Upper lobe of left lung (tissue), 6 donors: Measurements from ENCODE around the gene SYP. TPM values are rescaled to one million over a fixed set of nuclear protein-coding genes. Genes with fewer than 3 reads are reported as not detected.
A peak's percentile ranks its signal among the peaks of the same experiment; 100 is the strongest.

Experiments used
- ATAC-seq, 2 donors: fragments of 200-7000 bp; cut with Tn5 transposase; one replicate each; pipeline ENCODE4 v1.9.1; 2022; ENCODE audit warnings: mild to moderate bottlenecking in 2 of 2, moderate library complexity in 2 of 2; ENCODE audit not compliant: low FRiP score in 2 of 2
- DNase-seq, 2 donors: peaks; one replicate each; pipeline ENCODE4 v3.0.0-alpha.2; 2019 to 2020
- H3K27ac ChIP-seq, 4 donors: fragments of 200-600 bp; sonication (generic); one replicate each; pipeline ENCODE4 v1.5.1; 2016 to 2019
- H3K27me3 ChIP-seq, 4 donors: fragments of 200-600 bp; sonication (generic); one replicate each; pipeline ENCODE4 v1.5.1; 2017 to 2019
- H3K36me3 ChIP-seq, 4 donors: fragments of 200-600 bp; sonication (generic); one replicate each; pipeline ENCODE4 v1.5.1; 2016 to 2019
- H3K4me1 ChIP-seq, 4 donors: fragments of 200-600 bp; sonication (generic); one replicate each; pipeline ENCODE4 v1.5.1; 2018 to 2019
- H3K4me3 ChIP-seq, 4 donors: fragments of 200-600 bp; sonication (generic); one replicate each; pipeline ENCODE4 v1.5.1; 2017 to 2019; ENCODE audit warnings: mild to moderate bottlenecking in 2 of 4, moderate library complexity in 1 of 4
- H3K9me3 ChIP-seq, 4 donors: fragments of 200-600 bp; sonication (generic); one replicate each; pipeline ENCODE4 v1.5.1; 2018 to 2019
- EP300 ChIP-seq, 4 donors: sonication (generic); formaldehyde crosslinking; IDR thresholded peaks; one replicate each; pipeline ENCODE4 v1.5.1; 2017; ENCODE audit warnings: antibody characterized with exemption in 4 of 4, control low read depth in 2 of 4
- POLR2A ChIP-seq, 4 donors: fragments of 450-650 bp; IDR thresholded peaks; one replicate each; pipeline ENCODE4 v1.5.1; 2016 to 2017; ENCODE audit warnings: antibody characterized with exemption in 4 of 4, mild to moderate bottlenecking in 2 of 4
- POLR2AphosphoS5 ChIP-seq, 2 donors: sonication (generic); formaldehyde crosslinking; IDR thresholded peaks; one replicate each; pipeline ENCODE4 v1.5.1; 2017; ENCODE audit warnings: antibody characterized with exemption in 2 of 2
- WGBS, 2 donors: methylation state at CpG; one replicate each; pipeline ENCODE4 v1.1.5; 2017 to 2018; 5-methylcytosine and 5-hydroxymethylcytosine counted together
- total RNA-seq, 6 donors: library from RNA; depleted of rRNA in 4 of 6; stranded (reverse); fragments of >200 nt in 4 of 6; gene quantifications; one replicate each; pipeline versions ENCODE4 v1.1.0 to v1.2.1, GENCODE V29; 2016 to 2021
- TF ChIP-seq, protein P1 (sequence below), 6 experiments: fragments of 450-650 bp in 4 of 6; fragments of 200-600 bp in 2 of 6; sonication (generic) in 2 of 6; IDR thresholded peaks; one replicate each; pipeline ENCODE4 v1.5.1; 2016 to 2019; ENCODE audit warnings: antibody characterized with exemption in 6 of 6
- donor health status: DM: no; HTN: no; CAD: no; lungs with moderate emphysema.
- donor health status: DM: no; HTN: yes; CAD: no; lungs with severe emphysema.

Gene SYP
- total RNA-seq, 6 donors from 2014 or later, result 2.1 to 8.0 (median 4.3) TPM

DNA sequence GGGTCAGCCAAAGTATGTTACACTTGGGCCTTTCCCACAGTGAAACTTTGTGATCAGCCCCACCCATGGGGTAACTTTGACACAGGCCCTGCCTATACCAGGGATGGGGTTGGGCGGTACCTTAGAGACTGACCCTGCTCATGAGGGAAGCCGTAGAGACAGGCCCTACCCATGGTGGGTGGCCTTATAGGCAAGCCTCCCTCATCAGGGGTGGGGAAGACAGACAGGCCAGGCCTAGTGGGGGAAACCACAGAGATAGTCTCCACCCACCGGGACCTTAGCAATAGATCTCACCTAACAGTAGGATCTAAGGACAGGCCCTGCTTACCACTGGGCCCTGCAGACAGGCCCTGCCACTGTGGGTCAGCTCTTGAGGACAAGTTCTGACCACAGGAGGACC is 21.5 kb downstream of the SYP start:
- peaks cover 0 to 72% (median 18%) of the 10 kb centered on the region in 4 donors for H3K36me3 ChIP-seq
- ATAC-seq (no peak), DNase-seq (no peak)

DNA sequence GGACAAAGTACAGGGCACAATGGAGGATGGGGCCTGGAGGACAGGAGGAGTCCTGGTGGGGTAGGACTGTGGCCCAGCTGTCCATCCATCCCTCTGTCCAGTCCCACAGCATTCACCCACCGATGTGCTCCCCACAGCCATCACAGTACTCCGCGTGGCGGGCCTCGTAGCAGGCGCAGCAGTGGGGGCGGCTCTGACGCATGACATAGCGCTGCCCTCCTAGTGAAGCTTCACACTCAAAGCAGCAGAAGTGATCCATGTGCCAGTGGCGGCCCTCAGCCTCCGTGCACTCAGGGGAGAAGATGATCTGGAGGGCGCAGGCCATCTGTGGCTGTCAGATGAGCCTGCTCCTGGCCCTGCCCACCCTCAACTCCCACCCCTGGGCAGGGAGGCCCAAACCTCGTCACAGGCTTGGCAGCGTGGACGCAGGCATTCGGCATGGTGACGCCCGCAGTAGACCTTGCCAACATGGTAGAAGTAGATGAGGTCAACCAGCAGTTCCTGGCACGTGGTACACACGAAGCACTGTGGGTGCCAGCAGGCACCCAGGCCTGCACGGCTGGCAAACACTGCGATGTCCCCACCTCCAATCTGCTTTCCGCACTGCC is 22.0 kb downstream of the SYP start:
- TF ChIP-seq, protein P1, sequence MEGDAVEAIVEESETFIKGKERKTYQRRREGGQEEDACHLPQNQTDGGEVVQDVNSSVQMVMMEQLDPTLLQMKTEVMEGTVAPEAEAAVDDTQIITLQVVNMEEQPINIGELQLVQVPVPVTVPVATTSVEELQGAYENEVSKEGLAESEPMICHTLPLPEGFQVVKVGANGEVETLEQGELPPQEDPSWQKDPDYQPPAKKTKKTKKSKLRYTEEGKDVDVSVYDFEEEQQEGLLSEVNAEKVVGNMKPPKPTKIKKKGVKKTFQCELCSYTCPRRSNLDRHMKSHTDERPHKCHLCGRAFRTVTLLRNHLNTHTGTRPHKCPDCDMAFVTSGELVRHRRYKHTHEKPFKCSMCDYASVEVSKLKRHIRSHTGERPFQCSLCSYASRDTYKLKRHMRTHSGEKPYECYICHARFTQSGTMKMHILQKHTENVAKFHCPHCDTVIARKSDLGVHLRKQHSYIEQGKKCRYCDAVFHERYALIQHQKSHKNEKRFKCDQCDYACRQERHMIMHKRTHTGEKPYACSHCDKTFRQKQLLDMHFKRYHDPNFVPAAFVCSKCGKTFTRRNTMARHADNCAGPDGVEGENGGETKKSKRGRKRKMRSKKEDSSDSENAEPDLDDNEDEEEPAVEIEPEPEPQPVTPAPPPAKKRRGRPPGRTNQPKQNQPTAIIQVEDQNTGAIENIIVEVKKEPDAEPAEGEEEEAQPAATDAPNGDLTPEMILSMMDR (IDR thresholded peaks at IDR 0.05), result no peak
- TF ChIP-seq POLR2A (IDR thresholded peaks at IDR 0.05) (no peak), POLR2AphosphoS5 (IDR thresholded peaks at IDR 0.05) (no peak), EP300 (IDR thresholded peaks at IDR 0.05) (no peak)
- WGBS, 2 donors, result 60 to 88% methylated on average over 2 to 18 of the region's 23 CpGs
- peak in 1 of 2 donors; percentile 9 for ATAC-seq
- H3K36me3 ChIP-seq, result peaks cover 0 to 69% (median 18%) of the 10 kb centered on the region in 4 donors
- H3K4me3 ChIP-seq, result no peak overlapping the region
- peaks cover 3 to 11% (median 5%) of the 10 kb centered on the region in 4 donors for H3K4me1 ChIP-seq
- H3K27ac ChIP-seq, result peak overlapping the region in 2 of 4 donors; percentile 30 to 68
- H3K9me3 ChIP-seq, result no peaks in the 10 kb centered on the region
- DNase-seq, result no peak
- no peaks in the 10 kb centered on the region for H3K27me3 ChIP-seq

More for the DNA sequence above, 21.5 kb downstream of the SYP start:
- no peaks in the 10 kb centered on the region for H3K9me3 ChIP-seq
- H3K4me3 ChIP-seq, result no peak overlapping the region
- TF ChIP-seq, protein P1 (IDR thresholded peaks at IDR 0.05), result no peak
- no peak for TF ChIP-seq EP300 (IDR thresholded peaks at IDR 0.05)
- no peak for TF ChIP-seq POLR2AphosphoS5 (IDR thresholded peaks at IDR 0.05)
- no peak for TF ChIP-seq POLR2A (IDR thresholded peaks at IDR 0.05)
- peaks cover 0 to 11% (median 5%) of the 10 kb centered on the region in 4 donors for H3K4me1 ChIP-seq
- 86% methylated on average over 3 of the region's 3 CpGs; no CpG with 5 or more reads in 1 of the 2 donors for WGBS, 2 donors
- H3K27me3 ChIP-seq, result no peaks in the 10 kb centered on the region
- H3K27ac ChIP-seq, result no peak overlapping the region

DNA sequence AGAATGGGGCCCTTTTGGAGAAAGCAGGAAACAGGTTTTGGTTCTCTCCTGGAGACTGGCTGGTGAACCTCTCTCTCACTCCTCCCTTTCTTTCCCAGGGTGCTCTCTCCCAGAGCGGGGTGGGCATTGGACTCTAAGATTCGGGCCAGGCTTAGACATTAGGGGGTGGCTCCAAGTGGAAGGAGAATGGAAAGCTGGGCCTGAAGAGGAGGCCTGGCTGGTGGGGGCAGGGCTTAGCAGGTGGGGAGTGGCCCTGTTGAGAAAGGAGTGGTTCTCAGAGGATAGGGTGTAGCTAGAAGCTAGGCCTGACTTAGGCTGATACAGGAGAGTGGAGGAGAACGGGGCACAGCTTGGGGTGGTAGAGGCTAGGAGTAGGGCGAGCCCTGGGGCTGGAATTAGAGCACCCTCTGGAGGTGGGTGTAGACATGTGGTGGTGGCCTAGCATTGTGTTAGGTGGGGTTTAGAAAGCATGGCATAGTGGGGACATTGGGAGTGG is 22.6 kb downstream of the SYP start:
- 48 to 65% methylated on average over 4 of the region's 4 CpGs for WGBS, 2 donors
- ATAC-seq (peak; percentile 38 to 50), DNase-seq (peak in 1 of 2 donors; percentile 65)
- Histone ChIP-seq H3K4me1 (peaks cover 3 to 11% (median 5%) of the 10 kb centered on the region in 4 donors), H3K36me3 (peaks cover 0 to 65% (median 18%) of the 10 kb centered on the region in 4 donors), H3K27ac (peak overlapping the region; percentile 30 to 73 (median 56)), H3K4me3 (no peak overlapping the region), H3K27me3 (no peaks in the 10 kb centered on the region), H3K9me3 (no peaks in the 10 kb centered on the region)
- TF ChIP-seq POLR2AphosphoS5 (IDR thresholded peaks at IDR 0.05) (no peak), POLR2A (IDR thresholded peaks at IDR 0.05) (no peak), EP300 (IDR thresholded peaks at IDR 0.05) (no peak)
- TF ChIP-seq, protein P1 (IDR thresholded peaks at IDR 0.05), result peak in 1 of 6 experiments; percentile 29

DNA sequence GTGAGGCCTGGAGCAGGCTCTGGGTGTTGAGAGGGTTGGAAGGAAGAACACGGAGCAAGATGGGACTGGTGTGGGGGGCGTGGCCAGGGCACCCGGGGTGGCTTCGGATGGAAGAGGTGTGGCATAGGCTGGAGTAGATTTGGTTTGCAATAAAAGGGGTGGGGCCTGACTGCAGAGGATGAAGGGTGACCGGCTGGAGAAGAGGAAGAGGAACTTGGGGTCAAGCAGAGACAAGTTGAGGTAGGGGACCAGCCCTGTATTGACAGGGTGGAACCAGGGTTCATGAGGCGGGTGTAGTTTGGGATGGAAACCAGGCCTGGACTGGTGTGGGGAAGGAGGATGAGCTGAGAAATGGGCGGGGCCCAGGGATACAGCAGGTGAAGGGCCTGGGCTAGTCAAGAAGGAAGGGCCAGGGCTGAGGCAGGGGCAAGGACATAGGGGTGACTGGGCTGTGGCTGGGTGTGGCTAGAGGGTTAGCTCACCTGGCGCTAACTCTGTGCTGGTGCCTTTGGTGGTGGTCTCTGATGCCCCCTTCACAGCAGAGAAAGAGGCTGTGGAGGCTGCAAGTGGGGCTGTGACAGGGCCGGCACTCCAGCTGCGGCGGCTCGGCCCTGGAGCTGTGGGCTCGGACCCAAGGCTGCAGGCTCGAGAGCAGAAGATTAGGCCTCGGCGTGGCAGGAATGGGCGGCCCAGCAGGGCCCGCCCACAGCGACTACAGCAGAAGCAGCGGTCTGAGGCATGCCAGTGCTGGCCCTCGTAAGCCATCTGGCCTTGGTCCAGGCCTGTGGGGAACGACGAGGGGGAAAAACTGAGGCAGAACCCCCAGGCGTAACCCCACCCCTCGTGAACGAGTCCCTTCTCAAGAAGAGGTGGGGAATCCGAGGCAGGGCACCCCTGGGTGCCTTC is 23.3 kb downstream of the SYP start:
- 64 to 65% methylated on average over 12 to 27 of the region's 27 CpGs for WGBS, 2 donors
- Histone ChIP-seq H3K36me3 (peaks cover 0 to 61% (median 18%) of the 10 kb centered on the region in 4 donors), H3K9me3 (peaks cover 0 to 3% (median 0%) of the 10 kb centered on the region in 4 donors), H3K4me3 (no peak overlapping the region), H3K27ac (peak overlapping the region; percentile 30 to 73 (median 56)), H3K27me3 (no peaks in the 10 kb centered on the region), H3K4me1 (peaks cover 3 to 11% (median 5%) of the 10 kb centered on the region in 4 donors)
- ATAC-seq, result peak in 1 of 2 donors; percentile 37
- TF ChIP-seq POLR2A (IDR thresholded peaks at IDR 0.05), result no peak
- TF ChIP-seq EP300 (IDR thresholded peaks at IDR 0.05), result no peak
- TF ChIP-seq, protein P1 (IDR thresholded peaks at IDR 0.05), result no peak
- no peak for TF ChIP-seq POLR2AphosphoS5 (IDR thresholded peaks at IDR 0.05)
- peak; percentile 49 to 82 for DNase-seq
